Measurements from ENCODE around the gene HADH.

DNA sequence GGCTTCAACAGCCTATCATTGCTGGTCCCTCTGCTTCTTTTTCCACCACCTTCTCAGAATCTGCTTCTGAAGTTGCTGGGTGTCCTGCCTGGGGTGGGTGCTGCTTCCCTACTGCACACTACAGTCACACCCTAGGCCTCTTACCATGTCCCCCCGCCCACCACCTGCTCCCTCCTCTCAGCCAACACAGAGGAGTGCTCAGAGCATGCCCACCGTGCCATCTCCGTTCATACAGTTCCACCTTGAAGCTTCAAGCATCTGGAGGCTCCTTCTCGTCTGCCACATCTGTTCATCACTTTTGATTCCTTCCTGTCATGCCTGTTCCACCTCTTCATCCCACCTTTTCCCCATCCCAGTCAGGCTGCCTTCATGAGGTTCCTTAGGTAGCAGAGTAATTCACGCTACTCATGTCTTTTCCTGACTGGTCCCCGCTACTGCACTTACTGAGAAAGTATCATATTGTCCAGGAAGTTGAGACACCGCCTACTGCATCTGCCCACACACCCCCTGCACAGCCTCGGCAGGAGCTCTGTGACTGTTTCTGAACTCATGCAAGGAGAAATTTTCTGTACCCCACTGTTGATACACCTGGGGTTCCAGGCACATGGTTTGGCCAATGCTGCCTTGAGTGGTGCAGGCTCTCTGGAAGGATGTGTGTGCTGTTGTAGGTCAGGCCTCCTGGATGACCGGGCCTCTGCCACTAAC is 39.5 kb downstream of the HADH start:
- TF ChIP-seq ZNF274 (IDR thresholded peaks at IDR 0.05; ENCODE audit: low read depth, low read length) (no peak), YY1 (IDR thresholded peaks at IDR 0.05; ENCODE audit: insufficient read depth, insufficient read length) (no peak)
